AG04449 (cell line): Measurements from ENCODE around the gene MRPL34.
A peak's percentile ranks its signal among the peaks of the same experiment; 100 is the strongest.
"Not testable (repeated sequence)": the region's sequence is repeated elsewhere in the genome, so short reads cannot be mapped to it uniquely, and the experiment has no call there.

Source experiments
- CTCF ChIA-PET: fragments of 350-600 bp; formaldehyde crosslinking; extraction: SDS; loops from one replicate; lab custom pipeline; 2021; ENCODE audit warnings: antibody characterized with exemption; lab: Yijun Ruan, JAX
- POLR2A ChIA-PET: fragments of 400-600, 350-600 bp; formaldehyde crosslinking; extraction: SDS; loops from one replicate; lab custom pipeline; 2020; ENCODE audit warnings: antibody characterized with exemption, inconsistent platforms; lab: Yijun Ruan, JAX
- DNase-seq: peaks from one replicate; pipeline ENCODE4 v3.0.0-alpha.2; 2010; ENCODE audit warnings: low read depth, low spot score
- H3K4me3 ChIP-seq: 2 replicates; pipeline ENCODE4 v1.5.1; 2011; ENCODE audit warnings: low read depth, mild to moderate bottlenecking, control low read depth, low read length
- CTCF ChIP-seq: IDR thresholded peaks from one replicate; pipeline ENCODE4 v1.5.1; 2011; ENCODE audit warnings: mild to moderate bottlenecking, moderate library complexity, low read length, control low read depth, inconsistent platforms; ENCODE audit not compliant: insufficient read depth; ENCODE audit errors: missing control alignments

MRPL34 gene

GRCh38 chr19:17292301-17293074 is 13.2 kb upstream of the MRPL34 start:
- peak; percentile 82 for TF ChIP-seq CTCF
- H3K4me3 ChIP-seq: peak overlapping the region; percentile 63
- no peak for DNase-seq
- ChIA-PET CTCF (interaction anchor here (0.8 to 8.4 kb wide), 15 partner anchors 8 to 173 kb away, joined by 3 to 103 read pairs (median 3); partner anchors contain the start of genes ABHD8, ANKLE1, BABAM1 and DDA1), POLR2A (no interaction called here)

- POLR2A ChIA-PET: no interaction called here
- no peak for DNase-seq
- no peak for TF ChIP-seq CTCF
- H3K4me3 ChIP-seq: no peak overlapping the region
- CTCF ChIA-PET: interaction anchor here (0.8 to 8.4 kb wide), 10 partner anchors 11 to 120 kb away, joined by 3 to 103 read pairs (median 7); partner anchors contain the start of genes ABHD8, ANKLE1, DDA1 and MRPL34
Measured at GRCh38 chr19:17293605-17294004, 12.1 kb upstream of the MRPL34 start.

GRCh38 chr19:17294051-17294891 is 11.4 kb upstream of the MRPL34 start:
- ChIA-PET CTCF (interaction anchor here (1.0 to 8.4 kb wide), 6 partner anchors 10 to 94 kb away, joined by 3 to 103 read pairs (median 14); partner anchors contain the start of genes ABHD8, ANKLE1, DDA1 and MRPL34), POLR2A (no interaction called here)
- DNase-seq: no peak
- no peak for TF ChIP-seq CTCF
- no peak overlapping the region for H3K4me3 ChIP-seq

- DNase-seq, H3K4me3 ChIP-seq, POLR2A ChIA-PET: not testable (repeated sequence)
- CTCF ChIA-PET: interaction anchor here (0.6 to 8.4 kb wide), 3 partner anchors 13 to 491 kb away, joined by 3 to 103 read pairs (median 9); no protein-coding TSS in a partner anchor
Measured at GRCh38 chr19:17295551-17295950, 10.1 kb upstream of the MRPL34 start.

- TF ChIP-seq CTCF: peak; percentile 2
- H3K4me3 ChIP-seq: no peak overlapping the region
- POLR2A ChIA-PET: interaction anchor here (0.7 kb wide), 1 partner anchor 90 kb away, joined by 3 read pairs; no protein-coding TSS in a partner anchor
- DNase-seq: no peak
- CTCF ChIA-PET: interaction anchor here (0.6 to 8.4 kb wide), 3 partner anchors 10 to 92 kb away, joined by 3 to 103 read pairs (median 4); no protein-coding TSS in a partner anchor
Measured at GRCh38 chr19:17296273-17296672, 9.4 kb upstream of the MRPL34 start.

- ChIA-PET POLR2A (no interaction called here), CTCF (interaction anchor here (1.5 to 8.4 kb wide), 3 partner anchors 8 to 91 kb away, joined by 3 to 103 read pairs (median 4); no protein-coding TSS in a partner anchor)
- TF ChIP-seq CTCF: no peak
- no peak for DNase-seq
- no peak overlapping the region for H3K4me3 ChIP-seq
Measured at GRCh38 chr19:17296976-17297375, 8.7 kb upstream of the MRPL34 start.
